Measurements from ENCODE around the gene HNRNPLL.

HNRNPLL gene

DNA sequence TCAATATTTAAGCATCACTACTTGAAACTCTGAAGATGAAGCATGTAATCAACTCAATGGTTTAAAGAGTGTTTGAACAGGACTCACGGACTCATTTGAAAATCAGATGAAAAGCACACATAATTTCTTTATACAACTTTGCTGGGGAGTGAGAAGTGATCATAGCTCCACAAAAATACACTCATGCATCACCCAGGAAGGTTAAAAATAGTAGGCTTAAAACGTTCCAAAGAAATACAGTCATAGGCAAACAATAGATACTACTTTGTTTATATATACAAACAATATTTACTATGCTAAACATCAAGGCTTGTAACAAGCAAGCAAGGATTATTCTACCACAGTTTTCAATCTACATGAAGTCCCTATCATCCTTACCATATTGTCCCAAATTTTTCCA, 11.6 kb downstream of the HNRNPLL start:
- no peak for DNase-seq

DNA sequence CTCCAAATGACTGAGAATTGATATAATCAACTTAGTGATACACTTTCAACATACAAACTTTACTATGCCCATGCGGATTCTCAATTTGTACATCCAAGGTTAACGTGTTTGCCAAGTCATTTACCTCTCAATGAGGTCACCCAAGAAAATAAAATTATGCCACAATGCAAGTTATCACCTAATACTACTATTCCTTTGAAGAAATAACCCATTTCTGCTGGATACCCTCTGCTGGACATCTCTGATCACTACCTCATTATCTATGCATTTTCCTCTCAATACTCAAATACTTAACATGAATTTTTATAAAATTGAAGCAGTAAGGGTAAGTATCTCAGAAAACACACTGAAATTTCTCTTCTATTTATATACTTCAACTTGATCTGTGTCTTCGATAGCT, 12.7 kb downstream of the HNRNPLL start:
- DNase-seq: no peak

DNA sequence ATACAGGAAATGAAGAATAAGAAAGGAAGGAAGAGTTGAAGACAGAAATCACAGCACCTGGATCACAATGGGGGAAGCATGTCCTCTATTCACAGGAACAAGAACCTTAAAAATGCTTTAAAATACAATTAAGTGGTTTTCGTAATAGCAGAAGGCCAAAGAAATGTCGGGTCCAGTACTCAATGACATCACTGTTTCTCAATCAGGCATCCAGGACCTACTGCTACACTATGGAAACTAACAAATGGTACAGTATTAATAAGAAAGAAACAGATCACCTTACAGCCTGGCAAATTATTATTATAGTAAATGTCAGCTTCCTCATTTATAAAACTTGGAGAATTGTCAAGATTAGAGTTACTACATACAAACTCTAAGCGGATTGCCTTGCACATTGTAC, 15.8 kb downstream of the HNRNPLL start:
- no peak for DNase-seq

DNA sequence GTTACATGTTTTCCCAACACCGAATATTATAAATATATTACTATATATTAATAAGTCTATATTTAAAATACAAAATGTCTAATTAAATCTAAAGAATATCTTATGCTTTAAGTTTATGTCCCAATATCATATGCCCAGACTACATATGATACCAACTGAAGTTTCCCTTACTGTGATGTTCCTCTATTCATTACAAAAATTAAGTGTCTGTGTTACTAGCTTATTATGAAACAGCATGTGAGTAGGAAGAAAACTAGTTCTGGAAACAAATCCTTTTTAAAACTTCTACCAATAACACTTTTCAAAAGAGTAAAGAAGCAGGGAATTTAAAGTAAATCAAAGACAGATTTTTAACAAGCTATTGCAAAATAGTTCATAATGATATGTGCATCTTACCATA, 17.8 kb downstream of the HNRNPLL start:
- no peak for DNase-seq

DNA sequence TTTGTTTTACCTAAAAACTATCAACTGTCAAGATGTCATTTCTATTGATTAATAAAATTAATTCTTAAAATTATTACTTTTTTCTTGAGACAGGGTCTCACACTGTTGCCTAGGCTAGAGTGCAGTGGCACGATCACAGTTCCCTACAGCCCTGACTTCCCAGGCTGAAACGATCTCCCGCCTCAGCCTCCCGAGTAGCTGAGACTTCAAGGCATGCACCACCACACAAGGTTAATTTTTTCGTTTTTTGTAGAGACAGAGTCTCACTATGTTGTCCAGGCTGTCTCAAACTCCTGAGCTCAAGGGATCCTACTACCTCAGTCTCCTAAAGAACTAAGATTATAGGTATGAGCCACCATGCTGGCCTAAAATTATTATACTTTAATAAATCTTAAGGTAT, 18.7 kb downstream of the HNRNPLL start:
- DNase-seq: no peak

DNA sequence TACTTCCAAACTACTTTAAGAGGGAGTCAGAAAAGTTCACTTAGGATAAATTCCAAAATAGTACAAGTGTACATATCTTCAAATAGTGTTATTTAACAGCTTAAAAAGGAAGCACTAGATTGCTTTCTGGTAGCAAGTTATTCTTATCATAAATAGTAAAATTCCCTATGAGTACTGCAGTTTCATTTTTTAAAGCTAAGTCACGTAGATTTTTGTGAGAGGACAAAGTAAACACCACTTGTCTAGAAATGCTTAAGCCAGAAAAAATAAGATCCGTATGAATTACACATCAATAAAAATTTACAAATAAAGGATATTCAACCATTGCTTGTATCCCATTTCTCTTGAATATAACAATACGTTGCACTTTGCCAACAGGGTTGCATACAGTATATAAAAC, 19.2 kb downstream of the HNRNPLL start:
- no peak for DNase-seq

DNA sequence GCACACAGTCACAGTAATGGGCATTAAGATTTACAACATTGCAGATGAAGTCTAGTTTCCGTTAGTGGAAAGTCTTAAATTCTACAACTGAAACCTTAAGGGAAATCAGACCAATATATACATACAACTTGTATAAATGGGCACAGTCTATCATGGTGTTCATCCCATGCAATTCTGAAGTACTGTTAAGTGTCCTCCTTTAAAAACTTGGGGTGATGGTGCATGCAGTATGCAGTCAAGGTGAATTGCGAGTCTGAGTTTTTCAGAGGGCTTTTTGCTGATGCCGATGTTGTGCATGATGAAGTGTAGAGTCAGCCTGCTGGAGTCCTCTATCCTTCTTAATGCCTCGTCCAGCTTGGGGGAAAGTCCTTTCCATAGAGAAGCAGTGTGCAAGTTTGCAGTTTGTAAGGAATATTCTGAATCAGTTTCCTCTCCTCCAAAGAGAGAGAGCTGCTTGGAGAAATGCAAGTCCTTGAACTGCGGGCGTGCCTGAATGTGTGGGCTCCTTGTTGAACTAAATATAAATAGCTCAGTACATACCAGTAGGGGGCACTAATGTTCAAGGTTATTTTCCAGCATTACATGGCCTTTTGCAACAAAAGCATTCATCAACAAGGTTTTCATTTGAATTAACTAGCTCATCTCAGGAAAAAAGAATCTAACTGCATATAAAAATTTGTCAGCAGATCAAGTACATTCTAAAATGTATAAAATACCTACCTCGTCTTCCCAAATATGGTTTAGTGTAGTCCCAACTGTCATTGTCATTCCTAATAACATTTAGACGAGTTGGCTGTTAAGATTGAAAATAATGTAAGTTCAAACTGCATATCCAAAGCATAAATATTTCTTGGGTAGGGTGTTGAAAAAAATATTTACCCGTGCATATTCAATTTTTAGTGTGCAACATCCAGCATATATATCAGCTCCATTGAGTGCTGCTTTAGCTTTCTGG, 21.3 kb downstream of the HNRNPLL start:
- DNase-seq: peak in 1 of 2 experiments; percentile 52

DNA sequence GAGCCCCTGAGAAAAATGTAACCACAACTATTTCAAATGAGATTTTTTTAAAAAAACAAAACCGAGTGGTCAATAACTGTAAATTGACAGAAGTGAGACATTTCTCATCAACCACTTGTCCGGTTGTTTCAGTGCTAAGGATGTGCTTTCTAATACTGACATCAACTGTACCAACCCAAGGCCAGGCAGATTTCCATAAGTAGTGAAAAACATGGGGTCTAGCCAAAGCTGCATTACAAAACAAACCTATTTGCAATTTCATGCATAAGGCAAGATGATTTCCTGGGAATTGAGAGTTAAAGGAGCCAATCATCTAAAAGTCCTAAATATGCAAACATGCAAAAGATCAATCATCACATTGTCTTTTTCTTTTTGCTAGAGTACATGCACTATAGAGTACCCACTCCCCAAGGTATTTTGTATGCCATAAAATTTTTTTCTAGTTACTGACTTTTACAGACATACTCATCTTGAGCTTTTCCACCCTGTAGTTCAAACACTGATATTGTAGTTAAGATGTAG, 22.6 kb downstream of the HNRNPLL start:
- no peak for DNase-seq

DNA sequence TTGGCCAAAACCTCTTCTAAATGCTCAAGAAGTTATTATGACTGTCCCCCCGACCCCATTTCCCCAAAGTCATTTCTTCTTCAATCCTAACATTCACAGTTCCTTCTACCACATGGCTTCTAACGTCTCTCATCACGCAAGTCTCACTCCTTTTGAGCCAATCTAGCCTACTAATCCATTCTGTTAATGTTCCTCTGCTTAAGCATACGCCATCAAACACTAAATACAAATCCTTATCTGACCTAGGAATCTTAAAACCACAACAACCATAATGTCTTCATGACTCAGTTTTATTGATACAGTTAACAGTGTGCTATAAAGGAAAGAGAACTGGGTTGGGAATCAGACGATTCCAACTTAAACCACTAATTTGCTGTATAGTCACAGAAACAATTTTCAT, 23.9 kb downstream of the HNRNPLL start:
- DNase-seq: no peak

DNA sequence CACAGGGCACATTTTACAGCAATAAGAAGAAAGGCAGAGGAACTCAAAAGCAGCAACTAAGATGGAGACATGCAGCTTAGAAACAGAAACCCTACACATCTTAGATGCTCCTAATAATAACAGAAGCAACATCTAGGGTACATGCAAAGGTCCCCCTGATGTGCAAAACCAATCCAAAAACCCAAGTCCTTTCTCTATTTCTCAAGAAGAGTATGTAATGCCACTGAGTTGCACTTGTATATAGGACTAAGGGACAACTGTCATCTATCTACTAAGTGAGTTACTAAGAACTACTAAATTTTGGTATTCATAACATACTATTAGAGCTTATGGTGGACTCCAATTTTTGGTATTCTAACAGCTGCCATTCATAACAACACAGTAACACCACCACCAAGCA, 28.4 kb downstream of the HNRNPLL start:
- DNase-seq: no peak

DNA sequence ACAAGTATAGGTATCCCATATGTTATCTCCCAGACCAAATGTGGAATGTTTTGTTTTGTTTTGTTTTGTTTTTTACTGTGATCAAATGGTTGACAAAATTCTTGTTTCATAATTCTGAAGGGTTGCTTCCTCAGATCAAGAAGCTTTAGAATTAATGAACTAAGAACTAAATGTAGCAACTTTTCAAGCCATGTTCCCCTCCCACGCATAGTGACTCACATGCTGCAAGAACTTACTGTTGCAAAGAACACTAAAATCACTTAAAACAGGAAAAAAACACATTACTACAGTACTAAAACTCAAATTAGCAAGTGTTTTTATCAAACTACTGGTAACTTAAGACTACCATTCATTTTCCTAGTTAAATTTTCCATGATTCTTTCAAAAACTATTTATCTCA, 30.6 kb downstream of the HNRNPLL start:
- no peak for DNase-seq

DNA sequence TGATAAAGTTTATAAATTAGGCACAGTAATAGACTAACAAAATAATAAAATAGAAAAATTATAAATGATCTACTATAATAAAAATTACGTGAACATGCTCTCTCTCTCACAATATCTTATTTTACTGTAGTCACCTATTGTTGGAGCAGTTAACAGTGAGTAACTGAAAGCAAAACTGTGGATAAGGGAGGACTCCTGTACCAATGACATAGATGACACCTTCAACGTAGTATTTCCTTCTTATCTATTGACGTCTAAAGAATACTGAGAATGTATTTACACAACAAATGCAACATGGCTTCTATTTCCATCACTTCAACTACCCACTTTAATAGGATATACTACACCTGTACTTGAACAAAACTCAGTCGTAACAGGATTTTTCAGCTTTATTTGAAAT, 31.5 kb downstream of the HNRNPLL start:
- DNase-seq: no peak

DNA sequence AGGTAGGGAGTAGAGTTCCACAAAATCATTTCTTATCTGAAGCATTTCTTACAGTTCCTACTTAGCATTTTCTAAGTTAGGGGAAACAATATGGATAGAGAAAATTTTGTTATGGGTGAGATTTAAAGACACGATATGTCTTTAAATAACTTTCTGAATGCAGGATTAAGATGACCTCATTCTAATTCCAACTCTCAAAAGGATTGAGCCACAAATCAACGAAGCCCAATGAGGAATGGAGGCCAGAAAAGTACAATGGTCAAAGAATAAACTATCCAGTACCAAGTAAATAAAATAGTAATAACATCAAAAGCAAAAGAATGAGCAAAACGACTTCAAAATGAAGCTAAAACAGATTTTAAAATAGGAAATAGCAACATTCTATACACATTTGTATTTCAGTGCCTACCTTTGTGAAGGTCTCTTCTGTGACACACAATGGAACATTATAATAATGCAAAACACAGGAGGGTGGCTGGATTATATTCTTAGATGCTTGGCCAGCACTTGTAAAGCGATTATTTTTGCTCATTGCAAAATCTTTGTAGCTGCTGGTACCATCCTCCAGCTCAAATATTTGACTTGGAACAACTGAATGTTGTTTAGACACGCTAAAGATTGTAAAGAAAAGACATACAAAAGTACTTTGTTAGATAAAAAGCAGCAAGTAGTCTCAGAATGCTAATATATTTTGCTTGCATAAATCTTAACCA, 33.8 kb downstream of the HNRNPLL start:
- DNase-seq: no peak

DNA sequence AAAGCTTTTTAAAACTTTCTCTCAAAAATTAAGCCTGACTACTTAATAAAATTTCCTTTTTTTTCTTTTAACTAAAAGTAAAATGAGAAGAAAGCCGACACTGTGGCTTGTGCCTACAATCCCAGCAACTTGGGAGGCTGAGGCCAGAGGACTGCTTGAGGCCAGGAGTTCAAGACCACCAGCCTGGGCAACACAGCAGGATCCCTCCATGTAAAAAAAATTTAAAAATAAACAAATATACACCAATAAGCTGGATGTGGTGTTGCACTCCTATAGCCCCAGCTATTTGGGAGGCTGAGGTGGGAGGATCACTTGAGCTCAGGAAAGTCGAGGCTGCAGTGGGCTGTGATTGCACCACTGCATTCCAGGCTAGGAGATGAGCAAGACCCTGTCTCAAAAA, 37.4 kb downstream of the HNRNPLL start:
- no peak for DNase-seq

DNA sequence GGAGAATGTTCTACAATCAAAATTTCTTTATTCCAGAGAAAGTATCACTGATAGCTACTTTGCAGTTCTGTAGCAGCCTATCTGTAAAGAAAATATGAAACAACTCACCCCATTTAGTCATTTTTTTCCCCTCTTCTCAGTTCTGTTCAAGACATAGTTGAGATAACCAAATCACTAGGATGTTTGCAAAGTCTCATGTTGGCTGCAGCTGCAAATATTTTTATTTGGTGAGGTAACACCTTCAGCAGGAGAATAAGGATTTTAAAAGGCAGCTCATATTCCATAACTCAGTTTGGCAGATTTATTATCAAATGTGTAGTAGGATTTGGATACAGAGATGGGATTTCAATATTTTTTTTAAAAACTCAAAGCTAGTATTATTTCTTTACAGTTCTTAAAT, 41.0 kb downstream of the HNRNPLL start:
- no peak for DNase-seq

DNA sequence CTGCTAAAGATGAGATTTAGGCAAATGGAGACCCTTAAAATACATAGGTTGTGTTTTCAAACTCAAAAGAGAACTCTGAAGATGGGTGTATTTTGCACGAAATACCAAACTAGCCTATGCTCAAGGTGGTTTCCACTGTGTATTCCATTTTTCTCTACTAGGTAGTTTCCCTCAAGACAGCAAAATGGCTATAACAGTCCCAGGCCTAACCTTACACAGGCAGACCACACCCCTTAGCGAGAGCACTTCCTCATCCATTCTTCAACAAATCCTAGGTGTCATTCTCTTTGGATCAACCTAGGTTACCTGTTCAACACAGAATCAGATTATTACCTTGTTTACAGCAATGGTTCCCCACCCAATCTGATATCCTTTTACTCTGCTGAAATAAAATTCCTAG, 42.6 kb downstream of the HNRNPLL start:
- no peak for DNase-seq

DNA sequence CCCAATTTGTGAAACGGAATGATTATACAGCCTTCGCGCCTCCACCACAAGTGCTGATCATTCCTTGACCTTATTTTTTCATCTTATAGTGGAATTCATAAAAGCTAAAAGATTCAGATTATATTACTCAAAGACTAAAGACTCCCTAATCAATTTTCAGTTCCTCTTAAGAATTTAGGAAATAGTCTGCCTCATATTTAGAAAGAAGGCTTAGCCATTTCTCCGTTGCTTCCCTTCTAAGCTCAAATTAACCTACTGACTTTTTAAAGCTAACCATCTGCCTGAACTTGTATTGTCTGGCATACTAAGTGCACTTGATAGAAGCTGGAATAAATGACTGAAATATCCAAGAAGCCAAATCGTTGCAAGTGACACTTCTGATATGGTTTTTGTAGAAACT, 44.7 kb downstream of the HNRNPLL start:
- DNase-seq: no peak

DNA sequence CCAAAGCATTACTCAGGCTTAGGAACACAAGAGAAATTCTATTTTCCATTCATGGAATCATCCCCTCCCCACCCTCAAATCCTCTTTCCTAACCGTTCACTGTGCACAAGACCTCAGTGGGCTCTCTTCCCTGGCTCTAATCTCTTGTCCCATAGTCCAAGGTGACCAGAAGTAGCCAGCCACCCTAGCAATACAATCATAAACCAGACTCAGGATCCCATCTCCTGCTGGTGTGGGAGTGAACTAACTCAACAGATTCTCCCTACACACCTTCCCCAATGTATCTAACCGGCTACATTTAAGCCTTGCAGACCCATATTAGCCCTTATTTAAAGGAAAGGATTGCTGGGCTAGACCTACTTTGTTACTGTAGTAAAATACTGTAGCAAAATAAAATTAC, 45.5 kb downstream of the HNRNPLL start:
- DNase-seq: no peak

DNA sequence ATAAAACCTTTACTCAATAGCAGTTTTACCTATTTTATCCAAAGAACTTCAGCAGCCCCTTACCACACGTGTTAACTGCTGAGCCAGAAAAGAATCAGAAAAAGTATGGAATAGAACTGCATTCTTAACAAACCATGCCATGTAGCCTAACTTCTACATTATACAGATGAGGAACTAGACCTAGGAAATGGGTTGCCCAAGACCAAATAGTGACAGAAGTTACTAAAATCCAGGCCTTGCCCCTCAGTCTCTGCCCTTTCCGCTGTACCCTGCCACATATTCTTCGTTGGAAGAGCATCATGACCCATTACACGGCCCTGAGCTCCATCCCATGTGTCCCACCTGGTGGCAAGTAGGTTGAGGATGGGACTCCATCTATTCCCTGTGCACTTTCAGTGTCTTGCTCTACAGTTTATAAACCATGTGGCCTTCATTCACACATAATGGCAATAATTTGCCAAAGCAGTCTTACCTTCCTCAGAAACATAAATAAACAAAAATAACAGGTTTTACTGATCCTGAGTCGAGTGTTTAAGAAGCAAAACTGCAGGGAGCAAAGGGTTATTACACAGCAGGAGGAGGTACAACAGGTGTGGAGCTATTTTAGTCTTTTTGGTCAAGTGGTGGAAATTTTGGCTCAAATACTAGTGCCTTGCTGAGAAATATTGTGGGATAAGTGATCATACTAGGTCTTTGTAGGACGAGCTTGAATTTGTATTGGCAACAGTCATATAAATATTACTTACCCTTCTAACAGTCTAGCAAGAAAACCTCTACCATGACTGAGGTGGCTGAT, 46.5 kb downstream of the HNRNPLL start:
- no peak for DNase-seq

DNA sequence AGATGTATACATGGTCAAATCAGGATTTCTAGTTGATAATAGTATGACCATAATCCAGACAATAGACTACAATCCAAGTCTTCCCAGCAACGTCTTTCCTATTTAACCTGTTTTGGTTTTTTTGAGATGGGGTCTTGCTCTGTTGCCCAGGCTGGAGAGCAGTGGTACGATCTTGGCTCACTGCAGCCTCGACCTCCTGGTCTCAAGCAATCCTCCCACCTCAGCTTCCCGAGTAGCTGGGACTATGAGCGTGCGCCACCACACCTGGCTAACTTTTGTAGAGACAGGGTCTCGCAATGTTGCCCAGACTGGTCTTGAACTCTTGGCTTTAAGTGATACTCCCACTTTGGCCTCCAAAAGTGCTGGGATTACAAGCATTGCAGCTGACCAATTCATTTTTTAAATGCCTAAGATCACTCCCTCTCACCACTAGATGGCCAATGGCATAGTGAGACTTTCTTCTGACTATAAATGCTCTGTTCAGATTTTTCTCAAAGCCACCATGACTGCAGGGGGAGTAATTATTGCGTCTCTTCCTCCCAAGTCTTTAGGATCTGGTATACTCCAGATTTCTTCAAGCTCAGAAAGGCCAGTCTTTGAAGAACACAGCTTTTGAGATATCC, 47.6 kb downstream of the HNRNPLL start:
- no peak for DNase-seq

DNA sequence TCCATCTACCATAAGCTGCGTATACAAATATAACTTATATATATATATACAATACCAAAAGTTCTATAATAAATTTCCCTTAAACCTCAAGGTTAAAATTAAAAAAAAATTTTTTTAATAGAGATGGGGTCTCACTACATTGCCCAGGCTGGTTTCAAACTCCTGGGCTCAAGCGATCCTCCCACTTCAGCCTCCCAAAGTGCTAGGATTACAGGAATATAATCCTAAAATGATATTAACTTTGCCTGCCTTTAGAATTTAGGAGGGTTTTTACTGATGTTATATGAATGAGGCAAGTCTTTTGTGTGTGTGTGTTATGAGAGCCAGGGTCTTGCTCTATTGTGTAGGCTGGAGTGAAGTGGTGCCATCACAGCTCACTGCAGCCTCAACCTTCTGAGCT, 49.2 kb downstream of the HNRNPLL start:
- DNase-seq: no peak

DNA sequence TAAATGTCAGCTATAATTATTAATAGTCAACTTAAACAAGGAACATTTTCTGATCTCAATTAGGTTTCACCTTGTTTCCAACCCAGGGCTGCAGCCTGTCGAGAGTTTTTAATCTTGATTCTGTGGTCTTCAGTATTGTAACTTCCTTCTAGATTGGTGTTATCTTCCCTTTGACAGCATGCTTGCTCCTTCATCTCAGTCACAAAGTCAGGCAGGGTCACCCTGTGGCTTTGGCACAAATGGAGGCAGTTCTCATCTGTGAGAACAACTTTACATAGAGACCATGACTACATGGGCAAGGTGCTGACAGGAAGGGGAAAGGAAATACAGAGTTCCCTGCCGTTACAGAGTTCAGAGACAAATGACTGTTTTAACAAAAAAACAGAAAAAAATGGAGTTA, 50.5 kb downstream of the HNRNPLL start:
- DNase-seq: no peak

DNA sequence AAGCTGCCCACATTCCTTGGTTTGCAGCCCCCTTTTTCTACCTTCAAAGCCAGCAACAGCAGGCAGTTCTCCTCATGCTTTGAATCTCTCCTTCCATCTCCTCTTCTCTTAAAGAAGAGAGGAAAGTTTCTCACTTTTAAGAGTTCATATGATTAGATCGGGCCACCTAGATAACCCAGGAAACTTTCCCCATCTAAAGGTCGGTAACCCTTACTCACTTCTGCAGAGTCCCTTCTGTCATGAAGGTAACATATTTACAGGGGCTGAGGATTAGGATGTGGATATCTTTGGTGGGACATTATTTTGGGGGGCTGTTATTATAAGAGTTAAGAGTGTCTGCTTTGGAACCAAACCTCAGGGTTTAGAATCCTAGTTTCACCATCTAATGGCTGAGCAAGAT, 51.0 kb downstream of the HNRNPLL start:
- DNase-seq: no peak
